NCI-H128 (cell line): ENCODE measurements around the gene C3orf52.
"Not testable (repeated sequence)": the region's sequence is repeated elsewhere in the genome, so short reads cannot be mapped to it uniquely, and the experiment has no call there.

Source experiments
- DNase-seq: peaks from one replicate; lab custom pipeline; 2025; ENCODE audit not compliant: unreplicated experiment; lab: John Stamatoyannopoulos, UW

Gene C3orf52

GRCh38 chr3:112086076-112086854 is at the start of gene C3orf52:
Gene C3orf52, plus strand, starts transcription at chr3:112086389. Its CDS starts 19 bp downstream, at chr3:112086408.
- DNase-seq, result peak; percentile 67

- DNase-seq, result not testable (repeated sequence)
Observed at GRCh38 chr3:112037194-112037593, 49.0 kb upstream of the C3orf52 start.

- no peak for DNase-seq
Observed at GRCh38 chr3:112038863-112039262, 47.3 kb upstream of the C3orf52 start.

- no peak for DNase-seq
Observed at GRCh38 chr3:112041321-112041720, 44.9 kb upstream of the C3orf52 start.

GRCh38 chr3:112042842-112043280 is 43.3 kb upstream of the C3orf52 start:
- DNase-seq, result peak; percentile 72

GRCh38 chr3:112043621-112044201 is 42.5 kb upstream of the C3orf52 start:
- DNase-seq, result peak; percentile 87

GRCh38 chr3:112046599-112046998 is 39.6 kb upstream of the C3orf52 start:
- no peak for DNase-seq

GRCh38 chr3:112047264-112047663 is 38.9 kb upstream of the C3orf52 start:
- DNase-seq, result no peak

- no peak for DNase-seq
Observed at GRCh38 chr3:112048911-112049310, 37.3 kb upstream of the C3orf52 start.

- no peak for DNase-seq
Observed at GRCh38 chr3:112053229-112053628, 33.0 kb upstream of the C3orf52 start.

- no peak for DNase-seq
Observed at GRCh38 chr3:112056451-112056929, 29.7 kb upstream of the C3orf52 start.

- DNase-seq, result no peak
Observed at GRCh38 chr3:112059497-112059896, 26.7 kb upstream of the C3orf52 start.

GRCh38 chr3:112061152-112061551 is 25.0 kb upstream of the C3orf52 start:
- DNase-seq, result no peak

- not testable (repeated sequence) for DNase-seq
Observed at GRCh38 chr3:112072387-112073060, 13.7 kb upstream of the C3orf52 start.

- DNase-seq, result no peak
Observed at GRCh38 chr3:112074006-112074405, 12.2 kb upstream of the C3orf52 start.

GRCh38 chr3:112074616-112075497 is 11.3 kb upstream of the C3orf52 start:
- DNase-seq, result no peak

- DNase-seq, result no peak
Observed at GRCh38 chr3:112078125-112079083, 7.8 kb upstream of the C3orf52 start.

GRCh38 chr3:112083239-112083638 is 3.0 kb upstream of the C3orf52 start:
- no peak for DNase-seq

GRCh38 chr3:112084980-112085705 is 1.0 kb upstream of the C3orf52 start:
- no peak for DNase-seq
